MM.1S (cell line): Measurements from ENCODE around the gene EFCAB14.
"Not testable (repeated sequence)": the region's sequence is repeated elsewhere in the genome, so short reads cannot be mapped to it uniquely, and the experiment has no call there.

Source experiments
- DNase-seq: peaks from one replicate; pipeline ENCODE4 v3.0.0-alpha.2; 2015
- H2AFZ ChIP-seq: fragments of 300-600 bp; sonication (generic); 2 replicates; pipeline ENCODE4 v1.6.0; 2016; ENCODE audit warnings: antibody characterized with exemption, low read length
- H3F3A ChIP-seq: fragments of 300-600 bp; sonication (generic); 2 replicates; pipeline ENCODE4 v1.6.1; 2016; ENCODE audit warnings: mild to moderate bottlenecking, antibody characterized with exemption, low read length, moderate library complexity, mixed read lengths; ENCODE audit not compliant: insufficient read depth
- H3K27ac ChIP-seq: fragments of 300-600 bp; sonication (generic); 2 replicates; pipeline ENCODE4 v1.5.1; 2016; ENCODE audit warnings: mild to moderate bottlenecking, low read length
- H3K27me3 ChIP-seq: fragments of 300-600 bp; sonication (generic); replicated peaks from 2 replicates; pipeline ENCODE4 v1.6.0; 2016; ENCODE audit warnings: low read length; ENCODE audit not compliant: insufficient read depth
- H3K36me3 ChIP-seq: fragments of 300-600 bp; sonication (generic); replicated peaks from 2 replicates; pipeline ENCODE4 v1.6.1; 2016; ENCODE audit warnings: mild to moderate bottlenecking, low read length, mixed read lengths; ENCODE audit not compliant: insufficient read depth
- H3K4me1 ChIP-seq: fragments of 300-600 bp; sonication (generic); 2 replicates; pipeline ENCODE4 v1.6.1; 2016; ENCODE audit warnings: low read length, mixed read lengths
- H3K4me2 ChIP-seq: fragments of 300-600 bp; sonication (generic); 2 replicates; pipeline ENCODE4 v1.6.0; 2016; ENCODE audit warnings: low read depth, low read length
- H3K4me3 ChIP-seq: fragments of 300-600 bp; sonication (generic); 2 replicates; pipeline ENCODE4 v1.5.1; 2016; ENCODE audit warnings: low read length, mixed read lengths
- H3K79me2 ChIP-seq: fragments of 300-600 bp; sonication (generic); 2 replicates; pipeline ENCODE4 v1.6.1; 2016; ENCODE audit warnings: mixed run types, low read length, mixed read lengths
- H3K9ac ChIP-seq: fragments of 300-600 bp; sonication (generic); 2 replicates; pipeline ENCODE4 v1.6.1; 2016; ENCODE audit warnings: low read length, mixed read lengths
- H3K9me2 ChIP-seq: fragments of 300-600 bp; sonication (generic); replicated peaks from 2 replicates; pipeline ENCODE4 v1.6.1; 2016; ENCODE audit warnings: mild to moderate bottlenecking, low read length, mixed read lengths; ENCODE audit not compliant: insufficient read depth
- H3K9me3 ChIP-seq: fragments of 300-600 bp; sonication (generic); replicated peaks from 2 replicates; pipeline ENCODE4 v1.6.1; 2016; ENCODE audit warnings: mild to moderate bottlenecking, low read length, mixed read lengths; ENCODE audit not compliant: insufficient read depth
- H4K20me1 ChIP-seq: fragments of 300-600 bp; sonication (generic); 2 replicates; pipeline ENCODE4 v1.6.1; 2016; ENCODE audit warnings: mild to moderate bottlenecking, low read length, moderate library complexity, mixed read lengths; ENCODE audit not compliant: insufficient read depth
- CTCF ChIP-seq: fragments of 300-600 bp; sonication (generic); IDR thresholded peaks from 2 replicates; pipeline ENCODE4 v1.5.1; 2016; ENCODE audit warnings: antibody characterized with exemption, low read length, mixed read lengths
- EZH2 ChIP-seq: fragments of 300-600 bp; sonication (generic); optimal IDR thresholded peaks from 2 replicates; pipeline ENCODE3; 2017; ENCODE audit warnings: low read depth, mild to moderate bottlenecking, antibody characterized with exemption, low read length, mixed read lengths
- EZH2phosphoT487 ChIP-seq: fragments of 300-600 bp; sonication (generic); IDR thresholded peaks from 2 replicates; pipeline ENCODE4 v1.6.1; 2018; ENCODE audit warnings: antibody characterized with exemption, low read length

EFCAB14 gene

GRCh38 chr1:46659307-46659870, 59.5 kb downstream of the EFCAB14 start:
- peaks cover 10% of the 10 kb centered on the region for H3K4me1 ChIP-seq

GRCh38 chr1:46657775-46658174, 61.1 kb downstream of the EFCAB14 start:
- Histone ChIP-seq H3K9me2 (no peaks in the 10 kb centered on the region), H3F3A (peaks cover 11% of the 10 kb centered on the region), H3K27ac (no peak overlapping the region), H4K20me1 (no peaks in the 10 kb centered on the region; the same call in 1 of the 2 replicates), H3K9me3 (no peaks in the 10 kb centered on the region), H2AFZ (no peak overlapping the region), H3K4me1 (peaks cover 10% of the 10 kb centered on the region), H3K27me3 (no peaks in the 10 kb centered on the region), H3K4me2 (no peak overlapping the region), H3K4me3 (no peak overlapping the region), H3K36me3 (no peaks in the 10 kb centered on the region; the same call in 1 of the 2 replicates), H3K79me2 (peaks cover 5% of the 10 kb centered on the region), H3K9ac (no peak overlapping the region)
- no peak for DNase-seq
- TF ChIP-seq EZH2phosphoT487, result no peak

More at GRCh38 chr1:46659307-46659870, 59.5 kb downstream of the EFCAB14 start:
- Histone ChIP-seq H4K20me1 (no peaks in the 10 kb centered on the region; the same call in 1 of the 2 replicates), H3K9me3 (no peaks in the 10 kb centered on the region), H3K9ac (no peak overlapping the region), H2AFZ (no peak overlapping the region), H3K36me3 (peaks cover 2% of the 10 kb centered on the region; the same call in 1 of the 2 replicates), H3K27ac (no peak overlapping the region), H3K4me3 (no peak overlapping the region), H3F3A (peaks cover 11% of the 10 kb centered on the region), H3K9me2 (no peaks in the 10 kb centered on the region), H3K27me3 (no peaks in the 10 kb centered on the region), H3K79me2 (peaks cover 5% of the 10 kb centered on the region), H3K4me2 (peak overlapping the region; percentile 52; the same call in 1 of the 2 replicates)
- DNase-seq, result no peak
- TF ChIP-seq EZH2phosphoT487, result no peak
- no peak for TF ChIP-seq EZH2
- TF ChIP-seq CTCF, result no peak

GRCh38 chr1:46656643-46657042, 62.3 kb downstream of the EFCAB14 start:
- Histone ChIP-seq H3K27me3 (no peaks in the 10 kb centered on the region), H3K4me1 (peaks cover 10% of the 10 kb centered on the region), H3K27ac (no peak overlapping the region), H3K4me3 (no peak overlapping the region), H3K9ac (no peak overlapping the region), H3K36me3 (no peaks in the 10 kb centered on the region; the same call in 1 of the 2 replicates), H3K79me2 (peaks cover 5% of the 10 kb centered on the region), H3K9me2 (no peaks in the 10 kb centered on the region), H4K20me1 (no peaks in the 10 kb centered on the region; the same call in 1 of the 2 replicates), H3F3A (peaks cover 11% of the 10 kb centered on the region), H3K4me2 (no peak overlapping the region), H2AFZ (no peak overlapping the region), H3K9me3 (no peaks in the 10 kb centered on the region)
- DNase-seq, result no peak
- no peak for TF ChIP-seq CTCF
- TF ChIP-seq EZH2, result no peak

GRCh38 chr1:46655848-46656247, 63.1 kb downstream of the EFCAB14 start:
- no peak for DNase-seq
- Histone ChIP-seq H3K4me2 (no peak overlapping the region), H3K36me3 (no peaks in the 10 kb centered on the region; the same call in 1 of the 2 replicates), H3K9me3 (no peaks in the 10 kb centered on the region), H3K4me3 (no peak overlapping the region), H3K4me1 (peaks cover 10% of the 10 kb centered on the region), H3K9me2 (no peaks in the 10 kb centered on the region), H3F3A (peaks cover 11% of the 10 kb centered on the region), H4K20me1 (no peaks in the 10 kb centered on the region; the same call in 1 of the 2 replicates), H3K9ac (no peak overlapping the region), H3K27ac (no peak overlapping the region), H3K27me3 (no peaks in the 10 kb centered on the region), H2AFZ (no peak overlapping the region), H3K79me2 (peaks cover 5% of the 10 kb centered on the region)
- TF ChIP-seq CTCF, result no peak
- TF ChIP-seq EZH2, result no peak

- H4K20me1 ChIP-seq, H3K4me3 ChIP-seq, H3K27me3 ChIP-seq, H3K79me2 ChIP-seq, H3K4me2 ChIP-seq, DNase-seq, H3K4me1 ChIP-seq, H3K36me3 ChIP-seq, H3F3A ChIP-seq, H3K9me3 ChIP-seq, H3K9me2 ChIP-seq, H2AFZ ChIP-seq, H3K9ac ChIP-seq, H3K27ac ChIP-seq: not testable (repeated sequence)
Measured at GRCh38 chr1:46654698-46655097, 64.2 kb downstream of the EFCAB14 start.
